ENCODE results near the gene GAB2.

The GAB2 gene

GRCh38 chr11:78428266-78428636, 10.6 kb upstream of the GAB2 start:
- peaks cover 16% of the 10 kb centered on the region for H3K4me1 ChIP-seq (ENCODE audit: control insufficient read depth, insufficient read depth, low read length, unreplicated experiment)
- H3K27me3 ChIP-seq (ENCODE audit: insufficient read depth, low read length): no peaks in the 10 kb centered on the region
- H3K4me3 ChIP-seq (ENCODE audit: low read depth, low read length): no peak overlapping the region
- H3K79me2 ChIP-seq (ENCODE audit: control insufficient read depth, insufficient read depth, low read length, unreplicated experiment): no peaks in the 10 kb centered on the region
- H2AFZ ChIP-seq (ENCODE audit: low read length, unreplicated experiment): no peak overlapping the region
- H3K36me3 ChIP-seq (ENCODE audit: insufficient read depth, low read length): no peaks in the 10 kb centered on the region
- no peak overlapping the region for H3K27ac ChIP-seq (ENCODE audit: low read depth, low read length)

GRCh38 chr11:78427615-78428265, 10.1 kb upstream of the GAB2 start:
- no peak overlapping the region for H2AFZ ChIP-seq (ENCODE audit: low read length, unreplicated experiment)
- H3K4me3 ChIP-seq (ENCODE audit: low read depth, low read length): no peak overlapping the region
- H3K27me3 ChIP-seq (ENCODE audit: insufficient read depth, low read length): no peaks in the 10 kb centered on the region
- no peaks in the 10 kb centered on the region for H3K79me2 ChIP-seq (ENCODE audit: control insufficient read depth, insufficient read depth, low read length, unreplicated experiment)
- no peaks in the 10 kb centered on the region for H3K36me3 ChIP-seq (ENCODE audit: insufficient read depth, low read length)
- H3K27ac ChIP-seq (ENCODE audit: low read depth, low read length): no peak overlapping the region
- peaks cover 16% of the 10 kb centered on the region for H3K4me1 ChIP-seq (ENCODE audit: control insufficient read depth, insufficient read depth, low read length, unreplicated experiment)

GRCh38 chr11:78426845-78427244, 9.2 kb upstream of the GAB2 start:
- H3K79me2 ChIP-seq (ENCODE audit: control insufficient read depth, insufficient read depth, low read length, unreplicated experiment): no peaks in the 10 kb centered on the region
- no peak overlapping the region for H3K4me3 ChIP-seq (ENCODE audit: low read depth, low read length)
- no peaks in the 10 kb centered on the region for H3K27me3 ChIP-seq (ENCODE audit: insufficient read depth, low read length)
- H3K4me1 ChIP-seq (ENCODE audit: control insufficient read depth, insufficient read depth, low read length, unreplicated experiment): peaks cover 13% of the 10 kb centered on the region
- no peak overlapping the region for H3K27ac ChIP-seq (ENCODE audit: low read depth, low read length)
- H3K36me3 ChIP-seq (ENCODE audit: insufficient read depth, low read length): no peaks in the 10 kb centered on the region
- no peak overlapping the region for H2AFZ ChIP-seq (ENCODE audit: low read length, unreplicated experiment)

- Histone ChIP-seq H3K4me1 (ENCODE audit: control insufficient read depth, insufficient read depth, low read length, unreplicated experiment) (peaks cover 15% of the 10 kb centered on the region), H3K36me3 (ENCODE audit: insufficient read depth, low read length) (no peaks in the 10 kb centered on the region), H2AFZ (ENCODE audit: low read length, unreplicated experiment) (no peak overlapping the region), H3K27me3 (ENCODE audit: insufficient read depth, low read length) (no peaks in the 10 kb centered on the region), H3K79me2 (ENCODE audit: control insufficient read depth, insufficient read depth, low read length, unreplicated experiment) (no peaks in the 10 kb centered on the region), H3K4me3 (ENCODE audit: low read depth, low read length) (no peak overlapping the region), H3K27ac (ENCODE audit: low read depth, low read length) (no peak overlapping the region)
Measured at GRCh38 chr11:78425399-78426070, 7.9 kb upstream of the GAB2 start.

- no peaks in the 10 kb centered on the region for H3K79me2 ChIP-seq (ENCODE audit: control insufficient read depth, insufficient read depth, low read length, unreplicated experiment)
- H3K27me3 ChIP-seq (ENCODE audit: insufficient read depth, low read length): no peaks in the 10 kb centered on the region
- H3K4me3 ChIP-seq (ENCODE audit: low read depth, low read length): no peak overlapping the region
- H3K27ac ChIP-seq (ENCODE audit: low read depth, low read length): no peak overlapping the region
- no peak overlapping the region for H2AFZ ChIP-seq (ENCODE audit: low read length, unreplicated experiment)
- no peaks in the 10 kb centered on the region for H3K36me3 ChIP-seq (ENCODE audit: insufficient read depth, low read length)
- peaks cover 22% of the 10 kb centered on the region for H3K4me1 ChIP-seq (ENCODE audit: control insufficient read depth, insufficient read depth, low read length, unreplicated experiment)
Measured at GRCh38 chr11:78424334-78425270, 7.0 kb upstream of the GAB2 start.

GRCh38 chr11:78423241-78423640, 5.6 kb upstream of the GAB2 start:
- H2AFZ ChIP-seq (ENCODE audit: low read length, unreplicated experiment): no peak overlapping the region
- peaks cover 29% of the 10 kb centered on the region for H3K4me1 ChIP-seq (ENCODE audit: control insufficient read depth, insufficient read depth, low read length, unreplicated experiment)
- no peak overlapping the region for H3K27ac ChIP-seq (ENCODE audit: low read depth, low read length)
- H3K36me3 ChIP-seq (ENCODE audit: insufficient read depth, low read length): no peaks in the 10 kb centered on the region
- H3K4me3 ChIP-seq (ENCODE audit: low read depth, low read length): no peak overlapping the region
- no peaks in the 10 kb centered on the region for H3K79me2 ChIP-seq (ENCODE audit: control insufficient read depth, insufficient read depth, low read length, unreplicated experiment)
- H3K27me3 ChIP-seq (ENCODE audit: insufficient read depth, low read length): no peaks in the 10 kb centered on the region

- H2AFZ ChIP-seq (ENCODE audit: low read length, unreplicated experiment): no peak overlapping the region
- H3K4me1 ChIP-seq (ENCODE audit: control insufficient read depth, insufficient read depth, low read length, unreplicated experiment): peaks cover 34% of the 10 kb centered on the region
- H3K27me3 ChIP-seq (ENCODE audit: insufficient read depth, low read length): no peaks in the 10 kb centered on the region
- H3K79me2 ChIP-seq (ENCODE audit: control insufficient read depth, insufficient read depth, low read length, unreplicated experiment): no peaks in the 10 kb centered on the region
- no peaks in the 10 kb centered on the region for H3K36me3 ChIP-seq (ENCODE audit: insufficient read depth, low read length)
- H3K4me3 ChIP-seq (ENCODE audit: low read depth, low read length): peak overlapping the region; percentile 85
- peak overlapping the region; percentile 54 for H3K27ac ChIP-seq (ENCODE audit: low read depth, low read length)
Measured at GRCh38 chr11:78420796-78421209, 3.2 kb upstream of the GAB2 start.

- Histone ChIP-seq H3K4me3 (ENCODE audit: low read depth, low read length) (peak overlapping the region; percentile 85), H3K79me2 (ENCODE audit: control insufficient read depth, insufficient read depth, low read length, unreplicated experiment) (peaks cover 4% of the 10 kb centered on the region), H2AFZ (ENCODE audit: low read length, unreplicated experiment) (no peak overlapping the region), H3K36me3 (ENCODE audit: insufficient read depth, low read length) (no peaks in the 10 kb centered on the region), H3K27me3 (ENCODE audit: insufficient read depth, low read length) (no peaks in the 10 kb centered on the region), H3K4me1 (ENCODE audit: control insufficient read depth, insufficient read depth, low read length, unreplicated experiment) (peaks cover 38% of the 10 kb centered on the region), H3K27ac (ENCODE audit: low read depth, low read length) (peak overlapping the region; percentile 45)
Measured at GRCh38 chr11:78420255-78420764, 2.7 kb upstream of the GAB2 start.

- Histone ChIP-seq H2AFZ (ENCODE audit: low read length, unreplicated experiment) (no peak overlapping the region), H3K27ac (ENCODE audit: low read depth, low read length) (peak overlapping the region; percentile 45), H3K27me3 (ENCODE audit: insufficient read depth, low read length) (no peaks in the 10 kb centered on the region), H3K4me1 (ENCODE audit: control insufficient read depth, insufficient read depth, low read length, unreplicated experiment) (peaks cover 32% of the 10 kb centered on the region), H3K4me3 (ENCODE audit: low read depth, low read length) (peak overlapping the region; percentile 85), H3K36me3 (ENCODE audit: insufficient read depth, low read length) (no peaks in the 10 kb centered on the region), H3K79me2 (ENCODE audit: control insufficient read depth, insufficient read depth, low read length, unreplicated experiment) (peaks cover 5% of the 10 kb centered on the region)
Measured at GRCh38 chr11:78419327-78419726, 1.7 kb upstream of the GAB2 start.

- H3K36me3 ChIP-seq (ENCODE audit: insufficient read depth, low read length): no peaks in the 10 kb centered on the region
- H3K4me1 ChIP-seq (ENCODE audit: control insufficient read depth, insufficient read depth, low read length, unreplicated experiment): peaks cover 32% of the 10 kb centered on the region
- H3K4me3 ChIP-seq (ENCODE audit: low read depth, low read length): peak overlapping the region; percentile 85
- H3K27ac ChIP-seq (ENCODE audit: low read depth, low read length): peak overlapping the region; percentile 45
- H2AFZ ChIP-seq (ENCODE audit: low read length, unreplicated experiment): peak overlapping the region; percentile 66
- no peaks in the 10 kb centered on the region for H3K27me3 ChIP-seq (ENCODE audit: insufficient read depth, low read length)
- H3K79me2 ChIP-seq (ENCODE audit: control insufficient read depth, insufficient read depth, low read length, unreplicated experiment): peaks cover 5% of the 10 kb centered on the region
Measured at GRCh38 chr11:78418584-78419211, 1.1 kb upstream of the GAB2 start.
